HCT116 (cell line): ENCODE results near the gene MINDY4B. TPM values are rescaled to one million over a fixed set of nuclear protein-coding genes. Genes with fewer than 3 reads are reported as not detected.

Experiments used
- ATAC-seq: fragments of 200-7000 bp; cut with Tn5 transposase; 2 replicates; pipeline ENCODE4 v1.9.1; 2020; ENCODE audit warnings: mild to moderate bottlenecking, moderate library complexity
- BruUV-seq: library from RNA; stranded (reverse); fragments of 400-500 nt; replicated peaks from 2 replicates; lab custom pipeline; 2021; lab: Mats Ljungman, UMichigan
- CTCF ChIA-PET: fragments of 300-600 bp; sonication (Branson Sonifier 250); formaldehyde crosslinking; loops from one replicate; lab custom pipeline; 2021; ENCODE audit warnings: antibody characterized with exemption; lab: Charles Lee
- POLR2A ChIA-PET: fragments of 300-600, 350-600 bp; sonication (Branson Sonifier 250); formaldehyde crosslinking; loops from one replicate; lab custom pipeline; 2021; ENCODE audit warnings: antibody characterized with exemption; lab: Charles Lee
- RAD21 ChIA-PET, 2 experiments: fragments of 300-600 bp; sonication (Branson Sonifier 250); formaldehyde crosslinking; loops; one replicate each; lab custom pipeline; 2023; ENCODE audit warnings: low total read pairs in 2 of 2; ENCODE audit not compliant: uncharacterized antibody in 2 of 2, unreplicated experiment in 2 of 2, low non-redundant PET in 1 of 2; lab: Charles Lee
- DNase-seq: peaks from one replicate; pipeline ENCODE4 v3.0.0-alpha.2; 2010; ENCODE audit warnings: low read depth, low spot score
- H2AFZ ChIP-seq: fragments of 200-600 bp; shearing (Covaris generic), sonication (generic); 2 replicates; pipeline ENCODE4 v1.6.1; 2017; ENCODE audit warnings: low read depth, mixed run types, mixed read lengths, antibody characterized with exemption, low read length; ENCODE audit not compliant: poor library complexity, severe bottlenecking
- H3K27ac ChIP-seq: 2 replicates; pipeline ENCODE4 v1.5.1; 2012; ENCODE audit warnings: low read depth, low read length
- H3K27me3 ChIP-seq: fragments of 200-600 bp; sonication (generic); 2 replicates; pipeline ENCODE4 v1.6.1; 2016; ENCODE audit warnings: mixed run types, low read length, mixed read lengths; ENCODE audit not compliant: insufficient read depth
- H3K36me3 ChIP-seq, 2 experiments: fragments of 200-500 bp in 1 of 2; fragments of 200-600 bp in 1 of 2; sonication (Bioruptor generic) in 1 of 2; sonication (generic) in 1 of 2; 2 replicates each; pipeline versions ENCODE4 v1.5.1 to v1.6.1; 2014 to 2016; ENCODE audit warnings: low read length in 2 of 2, inconsistent platforms in 1 of 2, mixed read lengths in 1 of 2, mixed run types in 1 of 2; ENCODE audit not compliant: insufficient read depth in 2 of 2, control insufficient read depth in 1 of 2
- H3K4me1 ChIP-seq, 2 experiments: fragments of 200-600 bp in 1 of 2; sonication (generic) in 1 of 2; 2 replicates each; pipeline versions ENCODE4 v1.5.1 to v1.6.1; 2012 to 2017; ENCODE audit warnings: low read length in 2 of 2, inconsistent platforms in 1 of 2, mild to moderate bottlenecking in 1 of 2, mixed read lengths in 1 of 2, mixed run types in 1 of 2, moderate library complexity in 1 of 2; ENCODE audit not compliant: insufficient read depth in 2 of 2, control insufficient read depth in 1 of 2
- H3K4me2 ChIP-seq: fragments of 200-600 bp; sonication (generic); 2 replicates; pipeline ENCODE4 v1.6.1; 2017; ENCODE audit warnings: mixed run types, low read length, mixed read lengths
- H3K4me3 ChIP-seq, 2 experiments: fragments of 200-600 bp in 1 of 2; sonication (generic) in 1 of 2; replicated peaks in 1 of 2; 2 replicates each; pipeline ENCODE4 v1.5.1; 2011 to 2016; ENCODE audit warnings: low read length in 2 of 2, control low read depth in 1 of 2, low read depth in 1 of 2, mild to moderate bottlenecking in 1 of 2, mixed read lengths in 1 of 2, mixed run types in 1 of 2
- H3K79me2 ChIP-seq: fragments of 200-600 bp; sonication (generic); 2 replicates; pipeline ENCODE4 v1.6.1; 2017; ENCODE audit warnings: mild to moderate bottlenecking, mixed run types, low read length, moderate library complexity, mixed read lengths; ENCODE audit not compliant: insufficient read depth
- H3K9ac ChIP-seq: fragments of 200-600 bp; sonication (generic); 2 replicates; pipeline ENCODE4 v1.6.1; 2016; ENCODE audit warnings: low read length, mixed read lengths
- H3K9me2 ChIP-seq: fragments of 200-600 bp; sonication (generic), shearing (Covaris generic); 2 replicates; pipeline ENCODE4 v1.6.1; 2017; ENCODE audit warnings: mixed run types, mild to moderate bottlenecking, moderate library complexity; ENCODE audit not compliant: insufficient read depth
- H3K9me3 ChIP-seq, 2 experiments: fragments of 200-500 bp in 1 of 2; fragments of 200-600 bp in 1 of 2; sonication (Bioruptor generic) in 1 of 2; sonication (generic) in 1 of 2; 2 replicates each; pipeline ENCODE4 v1.6.1; 2014 to 2017; ENCODE audit warnings: low read length in 2 of 2, mixed read lengths in 2 of 2, inconsistent platforms in 1 of 2, low read depth in 1 of 2, mild to moderate bottlenecking in 1 of 2, mixed run types in 1 of 2, moderate library complexity in 1 of 2; ENCODE audit not compliant: control insufficient read depth in 1 of 2, insufficient read depth in 1 of 2
- H4K20me1 ChIP-seq: fragments of 200-600 bp; sonication (generic), shearing (Covaris generic); 2 replicates; pipeline ENCODE4 v1.6.1; 2017; ENCODE audit warnings: mixed run types, mild to moderate bottlenecking, moderate library complexity; ENCODE audit not compliant: insufficient read depth
- CBX3 ChIP-seq: IDR thresholded peaks from 2 replicates; pipeline ENCODE4 v1.6.1; 2012; ENCODE audit warnings: low read depth
- EGR1 ChIP-seq: IDR thresholded peaks from 2 replicates; pipeline ENCODE4 v1.6.1; 2012; ENCODE audit warnings: low read depth
- ELF1 ChIP-seq: IDR thresholded peaks from 2 replicates; pipeline ENCODE4 v1.6.1; 2012; ENCODE audit warnings: low read depth, borderline replicate concordance
- EZH2 ChIP-seq: fragments of 200-600 bp; sonication (generic); IDR thresholded peaks from 2 replicates; pipeline ENCODE4 v1.6.1; 2017; ENCODE audit warnings: antibody characterized with exemption, mixed run types
- EZH2phosphoT487 ChIP-seq: fragments of 200-600 bp; IDR thresholded peaks from 2 replicates; pipeline ENCODE4 v1.6.1; 2018; ENCODE audit warnings: antibody characterized with exemption, borderline replicate concordance
- FOSL1 ChIP-seq: IDR thresholded peaks from 2 replicates; pipeline ENCODE4 v1.6.1; 2012; ENCODE audit warnings: low read depth
- JUND ChIP-seq: IDR thresholded peaks from 2 replicates; pipeline ENCODE4 v1.6.1; 2012
- POLR2AphosphoS5 ChIP-seq: IDR thresholded peaks from 2 replicates; pipeline ENCODE4 v1.6.1; 2011; ENCODE audit warnings: mild to moderate bottlenecking, low read depth, low read length, moderate library complexity
- RAD21 ChIP-seq: IDR thresholded peaks from 2 replicates; pipeline ENCODE4 v1.6.1; 2012; ENCODE audit warnings: low read depth, mild to moderate bottlenecking
- SIN3A ChIP-seq: IDR thresholded peaks from 2 replicates; pipeline ENCODE4 v1.6.1; 2012; ENCODE audit warnings: low read depth
- SP1 ChIP-seq: IDR thresholded peaks from 2 replicates; pipeline ENCODE4 v1.6.1; 2012; ENCODE audit warnings: low read depth
- SRF ChIP-seq: IDR thresholded peaks from 2 replicates; pipeline ENCODE4 v1.6.1; 2012; ENCODE audit warnings: low read depth
- ZFX ChIP-seq: fragments of 450-650 bp; IDR thresholded peaks from 2 replicates; pipeline ENCODE4 v1.6.1; 2017
- intact Hi-C: fragments of 100-400 bp; cut with micrococcal nuclease; formaldehyde crosslinking; loops from 2 replicates; pipeline ENCODE4 v1.10.0; 2022
- total RNA-seq: library from RNA; stranded (reverse); gene quantifications from one replicate; pipeline ENCODE4 v1.2.1, GENCODE V29; 2021; ENCODE audit not compliant: unreplicated experiment
- TF ChIP-seq, protein P1 (sequence below): IDR thresholded peaks from 2 replicates; pipeline ENCODE4 v1.6.1; 2012; ENCODE audit warnings: low read depth
- TF ChIP-seq, protein P2 (sequence below): IDR thresholded peaks from 2 replicates; pipeline ENCODE4 v1.6.1; 2011; ENCODE audit warnings: mild to moderate bottlenecking, low read length, moderate library complexity; ENCODE audit not compliant: insufficient replicate concordance; ENCODE audit errors: extremely low read depth
- TF ChIP-seq, protein P3 (sequence below): IDR thresholded peaks from 2 replicates; pipeline ENCODE4 v1.6.1; 2012
- TF ChIP-seq, protein P4 (sequence below), 3 experiments: fragments of 200-600 bp in 1 of 3; sonication (generic) in 1 of 3; IDR thresholded peaks in 2 of 3; conservative IDR thresholded peaks in 1 of 3; 2 replicates each; pipeline ENCODE4 v1.5.1; 2012 to 2017; ENCODE audit warnings: low read depth in 2 of 3, low read length in 2 of 3, antibody characterized with exemption in 1 of 3, borderline replicate concordance in 1 of 3, control low read depth in 1 of 3, mild to moderate bottlenecking in 1 of 3, mixed read lengths in 1 of 3, mixed run types in 1 of 3, moderate library complexity in 1 of 3; ENCODE audit not compliant: insufficient read depth in 1 of 3
- TF ChIP-seq, protein P5 (sequence below): IDR thresholded peaks from 2 replicates; pipeline ENCODE4 v1.6.1; 2012

The MINDY4B gene
- total RNA-seq, 1 experiment from 2014 or later = not detected

DNA sequence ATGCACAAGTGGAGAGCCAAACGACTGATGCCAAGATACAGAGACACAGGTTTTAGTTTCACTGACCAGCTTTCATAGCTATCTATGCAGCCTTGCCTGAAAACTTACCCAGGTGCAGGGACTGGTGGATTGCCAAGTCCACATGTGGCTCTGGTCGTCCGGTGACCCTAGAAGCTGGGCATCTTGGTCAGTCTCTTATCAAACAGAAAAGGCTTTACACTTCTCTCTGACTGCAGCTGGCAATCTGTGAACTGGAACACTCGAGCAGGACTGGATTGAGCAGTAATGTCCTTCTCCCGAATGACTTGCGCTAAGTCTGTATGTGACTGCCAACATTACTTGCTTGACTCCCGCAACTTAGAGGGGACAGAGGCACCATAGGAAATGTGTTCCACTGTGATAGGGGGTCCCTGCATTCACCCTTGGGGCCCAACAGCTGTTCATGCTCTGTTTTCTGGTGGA lies 79.3 kb downstream of the MINDY4B start:
- no peak for TF ChIP-seq EZH2
- no peak for TF ChIP-seq POLR2AphosphoS5
- TF ChIP-seq SP1 = no peak
- no peak for TF ChIP-seq SIN3A
- no peak for TF ChIP-seq CBX3
- TF ChIP-seq SRF = no peak
- TF ChIP-seq, protein P1, sequence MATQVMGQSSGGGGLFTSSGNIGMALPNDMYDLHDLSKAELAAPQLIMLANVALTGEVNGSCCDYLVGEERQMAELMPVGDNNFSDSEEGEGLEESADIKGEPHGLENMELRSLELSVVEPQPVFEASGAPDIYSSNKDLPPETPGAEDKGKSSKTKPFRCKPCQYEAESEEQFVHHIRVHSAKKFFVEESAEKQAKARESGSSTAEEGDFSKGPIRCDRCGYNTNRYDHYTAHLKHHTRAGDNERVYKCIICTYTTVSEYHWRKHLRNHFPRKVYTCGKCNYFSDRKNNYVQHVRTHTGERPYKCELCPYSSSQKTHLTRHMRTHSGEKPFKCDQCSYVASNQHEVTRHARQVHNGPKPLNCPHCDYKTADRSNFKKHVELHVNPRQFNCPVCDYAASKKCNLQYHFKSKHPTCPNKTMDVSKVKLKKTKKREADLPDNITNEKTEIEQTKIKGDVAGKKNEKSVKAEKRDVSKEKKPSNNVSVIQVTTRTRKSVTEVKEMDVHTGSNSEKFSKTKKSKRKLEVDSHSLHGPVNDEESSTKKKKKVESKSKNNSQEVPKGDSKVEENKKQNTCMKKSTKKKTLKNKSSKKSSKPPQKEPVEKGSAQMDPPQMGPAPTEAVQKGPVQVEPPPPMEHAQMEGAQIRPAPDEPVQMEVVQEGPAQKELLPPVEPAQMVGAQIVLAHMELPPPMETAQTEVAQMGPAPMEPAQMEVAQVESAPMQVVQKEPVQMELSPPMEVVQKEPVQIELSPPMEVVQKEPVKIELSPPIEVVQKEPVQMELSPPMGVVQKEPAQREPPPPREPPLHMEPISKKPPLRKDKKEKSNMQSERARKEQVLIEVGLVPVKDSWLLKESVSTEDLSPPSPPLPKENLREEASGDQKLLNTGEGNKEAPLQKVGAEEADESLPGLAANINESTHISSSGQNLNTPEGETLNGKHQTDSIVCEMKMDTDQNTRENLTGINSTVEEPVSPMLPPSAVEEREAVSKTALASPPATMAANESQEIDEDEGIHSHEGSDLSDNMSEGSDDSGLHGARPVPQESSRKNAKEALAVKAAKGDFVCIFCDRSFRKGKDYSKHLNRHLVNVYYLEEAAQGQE = no peak
- TF ChIP-seq, protein P2, sequence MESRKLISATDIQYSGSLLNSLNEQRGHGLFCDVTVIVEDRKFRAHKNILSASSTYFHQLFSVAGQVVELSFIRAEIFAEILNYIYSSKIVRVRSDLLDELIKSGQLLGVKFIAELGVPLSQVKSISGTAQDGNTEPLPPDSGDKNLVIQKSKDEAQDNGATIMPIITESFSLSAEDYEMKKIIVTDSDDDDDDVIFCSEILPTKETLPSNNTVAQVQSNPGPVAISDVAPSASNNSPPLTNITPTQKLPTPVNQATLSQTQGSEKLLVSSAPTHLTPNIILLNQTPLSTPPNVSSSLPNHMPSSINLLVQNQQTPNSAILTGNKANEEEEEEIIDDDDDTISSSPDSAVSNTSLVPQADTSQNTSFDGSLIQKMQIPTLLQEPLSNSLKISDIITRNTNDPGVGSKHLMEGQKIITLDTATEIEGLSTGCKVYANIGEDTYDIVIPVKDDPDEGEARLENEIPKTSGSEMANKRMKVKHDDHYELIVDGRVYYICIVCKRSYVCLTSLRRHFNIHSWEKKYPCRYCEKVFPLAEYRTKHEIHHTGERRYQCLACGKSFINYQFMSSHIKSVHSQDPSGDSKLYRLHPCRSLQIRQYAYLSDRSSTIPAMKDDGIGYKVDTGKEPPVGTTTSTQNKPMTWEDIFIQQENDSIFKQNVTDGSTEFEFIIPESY = no peak
- TF ChIP-seq EZH2phosphoT487 = no peak
- no peak for TF ChIP-seq RAD21
- no peak for TF ChIP-seq JUND
- TF ChIP-seq ELF1 = no peak
- TF ChIP-seq EGR1 = no peak
- no peak for TF ChIP-seq FOSL1
- TF ChIP-seq, protein P3, sequence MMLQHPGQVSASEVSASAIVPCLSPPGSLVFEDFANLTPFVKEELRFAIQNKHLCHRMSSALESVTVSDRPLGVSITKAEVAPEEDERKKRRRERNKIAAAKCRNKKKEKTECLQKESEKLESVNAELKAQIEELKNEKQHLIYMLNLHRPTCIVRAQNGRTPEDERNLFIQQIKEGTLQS = no peak
- TF ChIP-seq, protein P4, sequence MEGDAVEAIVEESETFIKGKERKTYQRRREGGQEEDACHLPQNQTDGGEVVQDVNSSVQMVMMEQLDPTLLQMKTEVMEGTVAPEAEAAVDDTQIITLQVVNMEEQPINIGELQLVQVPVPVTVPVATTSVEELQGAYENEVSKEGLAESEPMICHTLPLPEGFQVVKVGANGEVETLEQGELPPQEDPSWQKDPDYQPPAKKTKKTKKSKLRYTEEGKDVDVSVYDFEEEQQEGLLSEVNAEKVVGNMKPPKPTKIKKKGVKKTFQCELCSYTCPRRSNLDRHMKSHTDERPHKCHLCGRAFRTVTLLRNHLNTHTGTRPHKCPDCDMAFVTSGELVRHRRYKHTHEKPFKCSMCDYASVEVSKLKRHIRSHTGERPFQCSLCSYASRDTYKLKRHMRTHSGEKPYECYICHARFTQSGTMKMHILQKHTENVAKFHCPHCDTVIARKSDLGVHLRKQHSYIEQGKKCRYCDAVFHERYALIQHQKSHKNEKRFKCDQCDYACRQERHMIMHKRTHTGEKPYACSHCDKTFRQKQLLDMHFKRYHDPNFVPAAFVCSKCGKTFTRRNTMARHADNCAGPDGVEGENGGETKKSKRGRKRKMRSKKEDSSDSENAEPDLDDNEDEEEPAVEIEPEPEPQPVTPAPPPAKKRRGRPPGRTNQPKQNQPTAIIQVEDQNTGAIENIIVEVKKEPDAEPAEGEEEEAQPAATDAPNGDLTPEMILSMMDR (IDR thresholded peaks at IDR 0.05 in 2 of 3, conservative IDR thresholded peaks at IDR 0.05 in 1 of 3; ENCODE audit: borderline replicate concordance in 1 of 3, insufficient read depth in 1 of 3, low read depth in 2 of 3, low read length in 2 of 3) = no peak
- TF ChIP-seq, protein P5, sequence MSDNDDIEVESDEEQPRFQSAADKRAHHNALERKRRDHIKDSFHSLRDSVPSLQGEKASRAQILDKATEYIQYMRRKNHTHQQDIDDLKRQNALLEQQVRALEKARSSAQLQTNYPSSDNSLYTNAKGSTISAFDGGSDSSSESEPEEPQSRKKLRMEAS = no peak
- TF ChIP-seq ZFX = no peak
- H3K9ac ChIP-seq = no peak overlapping the region
- CTCF ChIA-PET = interaction anchor here (2.5 kb wide), 1 partner anchor 38 kb away, joined by 6 read pairs; no protein-coding TSS in a partner anchor
- no peaks in the 10 kb centered on the region for H3K4me1 ChIP-seq
- H3K27ac ChIP-seq = no peak overlapping the region
- DNase-seq (no peak), ATAC-seq (no peak)
- intact Hi-C loops = no loop called here
- H3K9me2 ChIP-seq = no peaks in the 10 kb centered on the region
- no peaks in the 10 kb centered on the region for H4K20me1 ChIP-seq
- POLR2A ChIA-PET = no interaction called here
- no peaks in the 10 kb centered on the region for H3K9me3 ChIP-seq
- H3K79me2 ChIP-seq = no peaks in the 10 kb centered on the region
- no peak overlapping the region for H2AFZ ChIP-seq
- no peak overlapping the region for H3K4me2 ChIP-seq
- BruUV-seq = no TSS peak
- no peaks in the 10 kb centered on the region for H3K27me3 ChIP-seq
- RAD21 ChIA-PET = no interaction called here
- no peaks in the 10 kb centered on the region for H3K36me3 ChIP-seq
- H3K4me3 ChIP-seq = no peak overlapping the region
